Omental fat pad (tissue), 4 donors: ENCODE measurements around the gene IPO4. TPM values are rescaled to one million over a fixed set of nuclear protein-coding genes. Genes with fewer than 3 reads are reported as not detected.

ENCODE experiments used
- ATAC-seq: fragments of 150-250 bp; one replicate; pipeline ENCODE4 v1.9.1; 2016; ENCODE audit warnings: mild to moderate bottlenecking, moderate library complexity; ENCODE audit not compliant: low FRiP score
- DNase-seq: peaks from one replicate; pipeline ENCODE4 v3.0.0-alpha.2; 2019; ENCODE audit warnings: low spot score
- CTCF ChIP-seq, 3 donors: fragments of 450-650 bp; IDR thresholded peaks; one replicate each; pipeline ENCODE4 v1.5.1; 2016 to 2017; ENCODE audit warnings: antibody characterized with exemption in 3 of 3, mild to moderate bottlenecking in 3 of 3, moderate library complexity in 2 of 3
- total RNA-seq, 4 donors: library from RNA; depleted of rRNA; stranded (reverse); fragments of >200 nt; gene quantifications; one replicate each; pipeline ENCODE4 v1.1.0, GENCODE V29; 2016

IPO4 gene
- total RNA-seq, 4 donors from 2014 or later = 24.1 to 108 (median 34.4) TPM

- TF ChIP-seq CTCF (IDR thresholded peaks at IDR 0.05) = no peak
- no peak for DNase-seq
- no peak for ATAC-seq
Measured at GRCh38 chr14:24144451-24144850, 44.2 kb downstream of the IPO4 start.

GRCh38 chr14:24143511-24143910 lies 45.1 kb downstream of the IPO4 start:
- DNase-seq (no peak), ATAC-seq (no peak)
- TF ChIP-seq CTCF (IDR thresholded peaks at IDR 0.05) = no peak

GRCh38 chr14:24141097-24141880 lies 47.3 kb downstream of the IPO4 start, which contains the start of gene EMC9:
TSS of gene EMC9 (minus strand) at chr14:24141591. CDS start at chr14:24141304, 287 bp downstream.
- TF ChIP-seq CTCF (IDR thresholded peaks at IDR 0.05) = peak in 1 of 3 donors; percentile 42
- peak; percentile 97 for DNase-seq
- peak; percentile 94 for ATAC-seq

- ATAC-seq = no peak
- TF ChIP-seq CTCF (IDR thresholded peaks at IDR 0.05) = no peak
- DNase-seq = no peak
Measured at GRCh38 chr14:24139272-24139934, 49.2 kb downstream of the IPO4 start.

GRCh38 chr14:24138396-24139271 lies 50.0 kb downstream of the IPO4 start:
- ATAC-seq (no peak), DNase-seq (no peak)
- no peak for TF ChIP-seq CTCF (IDR thresholded peaks at IDR 0.05)

- ATAC-seq (no peak), DNase-seq (no peak)
- no peak for TF ChIP-seq CTCF (IDR thresholded peaks at IDR 0.05)
Measured at GRCh38 chr14:24137529-24138395, 50.9 kb downstream of the IPO4 start.
